CD4-positive, alpha-beta T cell treated with Interleukin-17A for 1 hour (primary cell): ENCODE results near the gene PCNX1.
A peak's percentile ranks its signal among the peaks of the same experiment; 100 is the strongest.
"Not testable (repeated sequence)": the region's sequence is repeated elsewhere in the genome, so short reads cannot be mapped to it uniquely, and the experiment has no call there.

ENCODE experiments used
- DNase-seq: peaks from one replicate; pipeline ENCODE4 v3.0.0-alpha.2; 2020

PCNX1 gene

GRCh38 chr14:71133296-71133695 is 226.0 kb downstream of the PCNX1 start:
- DNase-seq = no peak

GRCh38 chr14:71135496-71135895 is 228.2 kb downstream of the PCNX1 start:
- DNase-seq = no peak

GRCh38 chr14:71135911-71136310 is 228.7 kb downstream of the PCNX1 start:
- no peak for DNase-seq

GRCh38 chr14:71136386-71137060 is 229.3 kb downstream of the PCNX1 start:
- DNase-seq = no peak

GRCh38 chr14:71137536-71138447 is 230.5 kb downstream of the PCNX1 start:
- DNase-seq = no peak

- DNase-seq = peak; percentile 61
Observed at GRCh38 chr14:71138448-71139293, 231.4 kb downstream of the PCNX1 start.

- DNase-seq = no peak
Observed at GRCh38 chr14:71139294-71139946, 232.2 kb downstream of the PCNX1 start.

- no peak for DNase-seq
Observed at GRCh38 chr14:71140157-71140556, 232.9 kb downstream of the PCNX1 start.

GRCh38 chr14:71141701-71142374 is 234.6 kb downstream of the PCNX1 start:
- no peak for DNase-seq

GRCh38 chr14:71142375-71143038 is 235.2 kb downstream of the PCNX1 start:
- peak; percentile 31 for DNase-seq

GRCh38 chr14:71143381-71144290 is 236.4 kb downstream of the PCNX1 start:
- peak; percentile 39 for DNase-seq

- not testable (repeated sequence) for DNase-seq
Observed at GRCh38 chr14:71147335-71147734, 240.1 kb downstream of the PCNX1 start.

GRCh38 chr14:71148627-71149026 is 241.4 kb downstream of the PCNX1 start:
- DNase-seq = no peak

- DNase-seq = no peak
Observed at GRCh38 chr14:71150737-71151136, 243.5 kb downstream of the PCNX1 start.

GRCh38 chr14:71155743-71156142 is 248.5 kb downstream of the PCNX1 start:
- DNase-seq = no peak

- DNase-seq = no peak
Observed at GRCh38 chr14:71163050-71163841, 256.0 kb downstream of the PCNX1 start.

- DNase-seq = no peak
Observed at GRCh38 chr14:71163842-71164629, 256.8 kb downstream of the PCNX1 start.
